ENCODE results near the gene CHD6.

- TF ChIP-seq, protein P1, sequence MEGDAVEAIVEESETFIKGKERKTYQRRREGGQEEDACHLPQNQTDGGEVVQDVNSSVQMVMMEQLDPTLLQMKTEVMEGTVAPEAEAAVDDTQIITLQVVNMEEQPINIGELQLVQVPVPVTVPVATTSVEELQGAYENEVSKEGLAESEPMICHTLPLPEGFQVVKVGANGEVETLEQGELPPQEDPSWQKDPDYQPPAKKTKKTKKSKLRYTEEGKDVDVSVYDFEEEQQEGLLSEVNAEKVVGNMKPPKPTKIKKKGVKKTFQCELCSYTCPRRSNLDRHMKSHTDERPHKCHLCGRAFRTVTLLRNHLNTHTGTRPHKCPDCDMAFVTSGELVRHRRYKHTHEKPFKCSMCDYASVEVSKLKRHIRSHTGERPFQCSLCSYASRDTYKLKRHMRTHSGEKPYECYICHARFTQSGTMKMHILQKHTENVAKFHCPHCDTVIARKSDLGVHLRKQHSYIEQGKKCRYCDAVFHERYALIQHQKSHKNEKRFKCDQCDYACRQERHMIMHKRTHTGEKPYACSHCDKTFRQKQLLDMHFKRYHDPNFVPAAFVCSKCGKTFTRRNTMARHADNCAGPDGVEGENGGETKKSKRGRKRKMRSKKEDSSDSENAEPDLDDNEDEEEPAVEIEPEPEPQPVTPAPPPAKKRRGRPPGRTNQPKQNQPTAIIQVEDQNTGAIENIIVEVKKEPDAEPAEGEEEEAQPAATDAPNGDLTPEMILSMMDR (IDR thresholded peaks at IDR 0.05): no peak
- TF ChIP-seq POLR2A (IDR thresholded peaks at IDR 0.05): no peak
Observed at GRCh38 chr20:41476013-41476441, 142.2 kb downstream of the CHD6 start.

All from testis (tissue), 2 donors.